Measurements from ENCODE around the gene TDRD1.

The TDRD1 gene

DNA sequence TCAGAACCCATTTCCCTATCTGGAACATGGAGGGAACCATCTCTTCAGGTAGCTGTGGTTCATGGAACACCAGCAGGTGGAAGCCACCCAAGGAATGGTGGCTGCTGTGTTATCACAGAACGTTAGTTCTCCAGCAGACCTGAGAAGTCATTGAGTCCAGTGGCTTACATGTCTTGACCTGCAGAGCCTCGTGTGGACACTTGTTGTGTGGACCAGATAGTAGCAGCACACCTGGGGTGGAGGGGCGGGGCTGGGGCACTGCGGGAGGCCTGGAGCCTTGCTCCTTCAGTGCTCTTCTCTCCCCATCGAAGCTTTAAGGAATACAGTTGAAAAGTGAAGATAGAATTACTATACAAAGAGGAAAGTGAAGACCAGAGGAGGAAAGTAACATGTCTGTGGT is 102.3 kb downstream of the TDRD1 start:
- Histone ChIP-seq H3K4me3 (no peak overlapping the region), H3K36me3 (no peaks in the 10 kb centered on the region), H3K27me3 (no peaks in the 10 kb centered on the region), H3K27ac (no peak overlapping the region), H4K20me1 (no peaks in the 10 kb centered on the region; a peak in 1 of 22 replicates), H3K9ac (no peak overlapping the region), H3K9me3 (replicated peaks in 1 of 11) (no peaks in the 10 kb centered on the region), H3K4me2 (no peak overlapping the region), H3K4me1 (peaks cover 0 to 15% (median 12%) of the 10 kb centered on the region in 10 experiments; a peak in 13 of 20 replicates)
- TF ChIP-seq Cebpa-rat (IDR thresholded peaks at IDR 0.05): no peak
